ENCODE results near the gene KANK2.

GRCh38 chr19:11234486-11235075, 37.2 kb upstream of the KANK2 start:
- TF ChIP-seq, protein P1, sequence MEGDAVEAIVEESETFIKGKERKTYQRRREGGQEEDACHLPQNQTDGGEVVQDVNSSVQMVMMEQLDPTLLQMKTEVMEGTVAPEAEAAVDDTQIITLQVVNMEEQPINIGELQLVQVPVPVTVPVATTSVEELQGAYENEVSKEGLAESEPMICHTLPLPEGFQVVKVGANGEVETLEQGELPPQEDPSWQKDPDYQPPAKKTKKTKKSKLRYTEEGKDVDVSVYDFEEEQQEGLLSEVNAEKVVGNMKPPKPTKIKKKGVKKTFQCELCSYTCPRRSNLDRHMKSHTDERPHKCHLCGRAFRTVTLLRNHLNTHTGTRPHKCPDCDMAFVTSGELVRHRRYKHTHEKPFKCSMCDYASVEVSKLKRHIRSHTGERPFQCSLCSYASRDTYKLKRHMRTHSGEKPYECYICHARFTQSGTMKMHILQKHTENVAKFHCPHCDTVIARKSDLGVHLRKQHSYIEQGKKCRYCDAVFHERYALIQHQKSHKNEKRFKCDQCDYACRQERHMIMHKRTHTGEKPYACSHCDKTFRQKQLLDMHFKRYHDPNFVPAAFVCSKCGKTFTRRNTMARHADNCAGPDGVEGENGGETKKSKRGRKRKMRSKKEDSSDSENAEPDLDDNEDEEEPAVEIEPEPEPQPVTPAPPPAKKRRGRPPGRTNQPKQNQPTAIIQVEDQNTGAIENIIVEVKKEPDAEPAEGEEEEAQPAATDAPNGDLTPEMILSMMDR (conservative IDR thresholded peaks at IDR 0.05; ENCODE audit: low read depth, low read length), result no peak; the same call in 1 of the 2 replicates
- no peak for TF ChIP-seq EZH2 (IDR thresholded peaks at IDR 0.05; ENCODE audit: borderline replicate concordance, low read depth, low read length, poor library complexity, severe bottlenecking)

All from A673 (cell line).